Progenitor cell of endocrine pancreas (in vitro differentiated cells): Measurements from ENCODE around the gene ASIC2. TPM values are rescaled to one million over a fixed set of nuclear protein-coding genes. Genes with fewer than 3 reads are reported as not detected.
A peak's percentile ranks its signal among the peaks of the same experiment; 100 is the strongest.

Experiments
- DNase-seq: peaks from one replicate; pipeline ENCODE4 v3.0.0; 2021; ENCODE audit warnings: low spot score; ENCODE audit not compliant: unreplicated experiment
- H3K27ac Mint-ChIP-seq: 2 replicates; pipeline ENCODE4 v1.8.0; 2021; ENCODE audit warnings: mild to moderate bottlenecking, moderate library complexity, mixed read lengths
- H3K27me3 Mint-ChIP-seq: 2 replicates; pipeline ENCODE4 v1.8.0; 2021; ENCODE audit warnings: mixed read lengths
- H3K36me3 Mint-ChIP-seq: 2 replicates; pipeline ENCODE4 v1.8.0; 2022; ENCODE audit warnings: mixed read lengths; ENCODE audit not compliant: insufficient read depth
- H3K4me1 Mint-ChIP-seq: 2 replicates; pipeline ENCODE4 v1.8.0; 2021; ENCODE audit warnings: low read depth, mixed read lengths
- H3K4me3 Mint-ChIP-seq: 2 replicates; pipeline ENCODE4 v1.8.0; 2021; ENCODE audit warnings: low read depth, mild to moderate bottlenecking, moderate library complexity, mixed read lengths
- H3K9me3 Mint-ChIP-seq: 2 replicates; pipeline ENCODE4 v1.8.0; 2021; ENCODE audit warnings: low read depth, mixed read lengths
- total RNA-seq: library from RNA; stranded (reverse); gene quantifications from 2 replicates; pipeline ENCODE4 v1.2.1, GENCODE V29; 2021
- TF ChIP-seq, protein P1 (sequence below): fragments of 200-600 bp; sonication (generic); IDR thresholded peaks from one replicate; pipeline ENCODE4 v1.5.0; 2021; ENCODE audit warnings: antibody characterized with exemption, mild to moderate bottlenecking; ENCODE audit not compliant: unreplicated experiment

The ASIC2 gene
- total RNA-seq, 1 donor from 2014 or later: 0.29 TPM

DNA sequence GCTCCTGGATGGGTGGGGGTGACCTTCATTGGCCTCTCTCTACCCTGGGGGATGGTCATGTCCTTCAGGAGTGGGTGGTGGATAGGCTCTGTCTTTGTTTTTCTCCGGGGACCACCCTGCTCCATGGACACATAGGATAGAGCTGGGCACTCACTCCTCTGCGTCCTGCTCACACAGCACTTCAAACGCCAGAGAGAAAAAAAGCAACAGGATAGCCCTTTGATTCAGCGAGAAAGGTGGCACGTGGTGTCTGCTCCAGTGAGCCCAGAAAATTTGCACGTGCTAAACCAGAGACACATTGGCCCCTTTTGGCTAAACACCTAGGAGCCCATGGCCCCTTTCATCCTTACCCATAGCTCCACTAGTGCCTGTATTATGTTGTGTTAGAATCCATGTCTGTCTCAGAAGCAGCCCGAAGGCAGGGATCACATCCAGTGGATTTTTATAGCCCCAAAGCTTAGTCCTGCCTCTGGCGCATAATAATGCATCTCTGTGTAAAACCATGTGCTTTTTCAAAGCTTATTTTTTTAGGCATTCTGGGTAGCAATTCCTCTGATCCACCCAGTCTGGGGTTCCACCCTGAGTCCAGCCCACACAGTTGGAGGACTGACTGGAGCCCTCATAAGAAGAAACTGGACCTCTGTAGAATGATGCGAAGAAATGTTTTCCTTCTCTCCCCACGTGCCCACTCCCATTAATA lies 90.1 kb downstream of the ASIC2 start:
- no peak overlapping the region for H3K4me3 Mint-ChIP-seq
- DNase-seq: no peak
- no peaks in the 10 kb centered on the region for H3K4me1 Mint-ChIP-seq
- H3K9me3 Mint-ChIP-seq: no peaks in the 10 kb centered on the region
- TF ChIP-seq, protein P1, sequence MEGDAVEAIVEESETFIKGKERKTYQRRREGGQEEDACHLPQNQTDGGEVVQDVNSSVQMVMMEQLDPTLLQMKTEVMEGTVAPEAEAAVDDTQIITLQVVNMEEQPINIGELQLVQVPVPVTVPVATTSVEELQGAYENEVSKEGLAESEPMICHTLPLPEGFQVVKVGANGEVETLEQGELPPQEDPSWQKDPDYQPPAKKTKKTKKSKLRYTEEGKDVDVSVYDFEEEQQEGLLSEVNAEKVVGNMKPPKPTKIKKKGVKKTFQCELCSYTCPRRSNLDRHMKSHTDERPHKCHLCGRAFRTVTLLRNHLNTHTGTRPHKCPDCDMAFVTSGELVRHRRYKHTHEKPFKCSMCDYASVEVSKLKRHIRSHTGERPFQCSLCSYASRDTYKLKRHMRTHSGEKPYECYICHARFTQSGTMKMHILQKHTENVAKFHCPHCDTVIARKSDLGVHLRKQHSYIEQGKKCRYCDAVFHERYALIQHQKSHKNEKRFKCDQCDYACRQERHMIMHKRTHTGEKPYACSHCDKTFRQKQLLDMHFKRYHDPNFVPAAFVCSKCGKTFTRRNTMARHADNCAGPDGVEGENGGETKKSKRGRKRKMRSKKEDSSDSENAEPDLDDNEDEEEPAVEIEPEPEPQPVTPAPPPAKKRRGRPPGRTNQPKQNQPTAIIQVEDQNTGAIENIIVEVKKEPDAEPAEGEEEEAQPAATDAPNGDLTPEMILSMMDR: no peak
- no peak overlapping the region for H3K27ac Mint-ChIP-seq
- H3K36me3 Mint-ChIP-seq: no peaks in the 10 kb centered on the region
- H3K27me3 Mint-ChIP-seq: peaks cover 53% of the 10 kb centered on the region

DNA sequence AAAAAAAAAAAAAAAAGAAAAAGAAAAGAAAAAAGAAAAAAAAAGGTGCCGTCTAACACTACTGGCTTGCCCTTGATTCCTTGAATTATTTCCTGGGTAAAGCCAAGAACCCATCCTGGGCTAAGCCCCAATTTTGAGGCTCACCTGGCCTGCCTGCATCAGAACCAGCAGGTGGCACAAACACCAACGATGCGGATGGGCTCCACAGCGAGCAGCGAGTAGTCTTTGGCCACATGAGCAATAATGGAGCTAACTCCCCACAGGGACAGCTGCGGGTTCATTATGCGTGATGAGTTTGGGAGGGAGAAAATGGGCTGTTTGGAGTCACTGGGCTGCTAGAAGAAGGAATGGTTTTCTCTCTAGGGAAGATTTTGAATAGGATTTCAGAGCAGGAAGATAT lies 91.1 kb downstream of the ASIC2 start:
- Mint-ChIP-seq H3K9me3 (no peaks in the 10 kb centered on the region), H3K4me3 (no peak overlapping the region), H3K27me3 (peaks cover 50% of the 10 kb centered on the region), H3K36me3 (no peaks in the 10 kb centered on the region), H3K27ac (no peak overlapping the region), H3K4me1 (no peaks in the 10 kb centered on the region)
- DNase-seq: no peak
- TF ChIP-seq, protein P1: no peak

DNA sequence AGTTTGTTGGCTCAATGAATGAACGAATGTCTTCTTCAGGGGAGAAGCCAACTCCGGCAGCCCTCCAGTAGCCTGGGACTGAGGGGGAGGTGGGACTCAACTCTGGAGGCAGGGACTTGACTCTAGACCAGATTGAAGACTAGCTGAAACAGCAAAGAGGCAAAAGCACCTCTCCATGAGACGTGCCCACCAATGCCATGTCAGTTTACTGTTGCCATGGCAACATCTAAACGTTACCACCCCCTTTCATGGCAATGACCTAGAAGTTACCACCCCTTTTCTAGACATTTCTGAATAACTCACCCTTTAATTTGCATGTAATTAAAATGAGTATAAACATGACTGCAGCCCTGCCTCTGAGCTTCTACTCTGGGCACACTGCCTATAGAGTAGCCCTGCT lies 91.8 kb downstream of the ASIC2 start:
- peaks cover 53% of the 10 kb centered on the region for H3K27me3 Mint-ChIP-seq
- TF ChIP-seq, protein P1: no peak
- no peaks in the 10 kb centered on the region for H3K36me3 Mint-ChIP-seq
- H3K27ac Mint-ChIP-seq: no peak overlapping the region
- no peak overlapping the region for H3K4me3 Mint-ChIP-seq
- H3K4me1 Mint-ChIP-seq: no peaks in the 10 kb centered on the region
- no peak for DNase-seq
- H3K9me3 Mint-ChIP-seq: no peaks in the 10 kb centered on the region

DNA sequence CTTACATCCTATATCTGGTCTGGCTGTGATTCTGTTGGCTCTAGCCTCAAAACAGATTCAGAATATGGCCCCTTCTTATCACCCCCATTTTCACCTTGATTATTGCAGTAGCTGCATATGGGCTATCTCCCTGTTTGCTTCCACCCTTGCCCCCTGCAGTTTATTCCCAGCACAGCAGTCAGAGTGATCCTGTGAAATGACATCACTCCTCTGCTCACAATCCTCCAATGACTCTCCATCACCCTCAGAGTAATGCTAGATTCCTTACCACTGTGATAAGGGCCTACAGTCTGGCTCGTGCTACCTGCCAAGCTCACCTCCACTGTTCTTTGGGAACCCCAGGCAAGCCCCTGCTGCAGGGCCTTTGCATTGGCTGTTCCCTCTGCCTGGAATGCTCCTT lies 92.5 kb downstream of the ASIC2 start:
- DNase-seq: no peak
- Mint-ChIP-seq H3K27ac (no peak overlapping the region), H3K36me3 (no peaks in the 10 kb centered on the region), H3K9me3 (no peaks in the 10 kb centered on the region), H3K4me1 (no peaks in the 10 kb centered on the region), H3K4me3 (no peak overlapping the region), H3K27me3 (peaks cover 60% of the 10 kb centered on the region)
- TF ChIP-seq, protein P1: peak; percentile 21

DNA sequence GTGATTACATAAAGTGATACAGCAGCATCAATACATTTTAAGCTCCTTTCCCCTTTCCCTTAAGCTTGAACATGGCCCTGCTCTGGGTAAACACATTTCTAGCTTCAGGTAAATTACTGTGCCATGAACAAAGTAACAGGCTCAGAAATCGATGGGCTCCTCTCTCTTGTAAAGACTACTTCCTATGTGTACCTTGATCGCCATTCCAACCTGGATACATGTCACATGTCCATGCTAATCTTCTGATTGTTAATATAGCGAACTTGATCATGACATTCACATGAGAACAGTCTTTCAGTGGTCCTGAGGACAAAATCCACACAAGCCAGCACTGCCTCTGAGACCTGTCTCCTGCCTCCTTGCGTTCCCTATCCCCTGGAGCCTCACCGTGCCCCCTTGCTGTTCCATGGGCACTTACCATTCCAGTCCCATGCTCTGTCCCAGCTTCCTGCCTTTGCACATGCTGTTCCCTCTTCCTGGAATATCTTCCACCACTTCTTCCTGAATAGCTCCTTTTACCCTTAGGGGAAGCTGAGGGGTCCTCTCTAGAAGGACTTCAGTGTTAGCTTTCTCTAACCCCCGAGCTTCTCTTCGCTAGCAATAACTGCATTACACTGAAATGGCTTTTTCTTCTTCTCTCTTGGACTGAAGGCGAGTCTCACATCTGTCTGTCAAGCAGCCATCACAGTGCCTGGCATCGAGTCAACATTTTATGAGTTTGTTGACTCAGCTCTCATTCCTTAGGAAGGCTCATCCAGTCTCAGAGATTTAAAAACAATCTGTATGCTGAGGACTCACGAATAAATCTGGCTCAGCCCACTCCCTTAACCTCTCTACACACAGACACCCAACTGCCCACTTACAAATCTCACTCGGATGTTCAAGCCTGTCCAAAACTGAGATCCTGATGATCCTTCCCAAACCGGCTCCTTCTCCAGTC lies 93.3 kb downstream of the ASIC2 start:
- peaks cover 64% of the 10 kb centered on the region for H3K27me3 Mint-ChIP-seq
- no peaks in the 10 kb centered on the region for H3K9me3 Mint-ChIP-seq
- no peak overlapping the region for H3K27ac Mint-ChIP-seq
- no peaks in the 10 kb centered on the region for H3K4me1 Mint-ChIP-seq
- DNase-seq: no peak
- no peak overlapping the region for H3K4me3 Mint-ChIP-seq
- H3K36me3 Mint-ChIP-seq: no peaks in the 10 kb centered on the region
- TF ChIP-seq, protein P1: no peak
